DMS153 (cell line): Measurements from ENCODE around the gene TMEM63A.

ENCODE experiments used
- DNase-seq: peaks from one replicate; lab custom pipeline; 2025; lab: John Stamatoyannopoulos, UW

TMEM63A gene

GRCh38 chr1:225866981-225867380 lies 15.2 kb downstream of the TMEM63A start:
- no peak for DNase-seq

- DNase-seq: no peak
Measured at GRCh38 chr1:225866061-225866837, 15.9 kb downstream of the TMEM63A start.

GRCh38 chr1:225865514-225865913 lies 16.7 kb downstream of the TMEM63A start:
- DNase-seq: peak; percentile 24

- DNase-seq: no peak
Measured at GRCh38 chr1:225863167-225863566, 19.0 kb downstream of the TMEM63A start.

GRCh38 chr1:225862581-225862950 lies 19.6 kb downstream of the TMEM63A start:
- no peak for DNase-seq

- DNase-seq: no peak
Measured at GRCh38 chr1:225861834-225862580, 20.2 kb downstream of the TMEM63A start.

GRCh38 chr1:225860876-225861441 lies 21.2 kb downstream of the TMEM63A start:
- DNase-seq: no peak

GRCh38 chr1:225860107-225860506 lies 22.1 kb downstream of the TMEM63A start:
- DNase-seq: no peak

GRCh38 chr1:225859151-225859550 lies 23.0 kb downstream of the TMEM63A start:
- DNase-seq: no peak

- no peak for DNase-seq
Measured at GRCh38 chr1:225857256-225857655, 24.9 kb downstream of the TMEM63A start.

- no peak for DNase-seq
Measured at GRCh38 chr1:225855503-225856300, 26.5 kb downstream of the TMEM63A start.

GRCh38 chr1:225853441-225853840 lies 28.7 kb downstream of the TMEM63A start:
- no peak for DNase-seq

- DNase-seq: no peak
Measured at GRCh38 chr1:225852413-225853124, 29.6 kb downstream of the TMEM63A start.

- DNase-seq: no peak
Measured at GRCh38 chr1:225851805-225852204, 30.4 kb downstream of the TMEM63A start.

GRCh38 chr1:225850370-225850769 lies 31.8 kb downstream of the TMEM63A start:
- DNase-seq: no peak

GRCh38 chr1:225849925-225850324 lies 32.3 kb downstream of the TMEM63A start:
- no peak for DNase-seq

GRCh38 chr1:225848030-225848955 lies 33.9 kb downstream of the TMEM63A start:
- DNase-seq: peak; percentile 45

- DNase-seq: peak; percentile 93
Measured at GRCh38 chr1:225847610-225848009, 34.6 kb downstream of the TMEM63A start.

GRCh38 chr1:225846331-225847310 lies 35.6 kb downstream of the TMEM63A start:
- no peak for DNase-seq
